Spleen (tissue), 11 donors: Measurements from ENCODE around the gene UCK1. TPM values are rescaled to one million over a fixed set of nuclear protein-coding genes. Genes with fewer than 3 reads are reported as not detected.

Source experiments
- DNase-seq: peaks from one replicate; pipeline ENCODE4 v3.0.0-alpha.2; 2020
- H3K27ac ChIP-seq, 8 donors: fragments of 200-600 bp; sonication (generic) in 7 of 8; 1 replicate in 4 of 8; 2 replicates in 4 of 8; pipeline versions ENCODE4 v1.5.0 to v1.8.0; 2016 to 2021; ENCODE audit warnings: inconsistent platforms in 4 of 8, mild to moderate bottlenecking in 4 of 8, moderate library complexity in 1 of 8
- H3K27me3 ChIP-seq, 7 donors: fragments of 200-600 bp; sonication (generic) in 6 of 7; replicated peaks in 1 of 7; 1 replicate in 4 of 7; 2 replicates in 3 of 7; pipeline versions ENCODE4 v1.5.0 to v1.8.0; 2016 to 2021; ENCODE audit warnings: inconsistent platforms in 3 of 7, mild to moderate bottlenecking in 1 of 7
- H3K36me3 ChIP-seq, 6 donors: fragments of 200-600 bp; sonication (generic) in 5 of 6; 1 replicate in 4 of 6; 2 replicates in 2 of 6; pipeline versions ENCODE4 v1.5.0 to v1.8.0; 2016 to 2021; ENCODE audit warnings: inconsistent platforms in 2 of 6
- H3K4me1 ChIP-seq, 6 donors: fragments of 200-600 bp; sonication (generic) in 5 of 6; 1 replicate in 3 of 6; 2 replicates in 3 of 6; pipeline versions ENCODE4 v1.5.0 to v1.8.0; 2016 to 2021; ENCODE audit warnings: inconsistent platforms in 3 of 6
- H3K4me3 ChIP-seq, 8 donors: fragments of 200-600 bp; sonication (generic) in 7 of 8; 1 replicate in 4 of 8; 2 replicates in 4 of 8; pipeline versions ENCODE4 v1.5.0 to v1.8.0; 2016 to 2021; ENCODE audit warnings: inconsistent platforms in 4 of 8, mild to moderate bottlenecking in 4 of 8, moderate library complexity in 2 of 8
- H3K9me3 ChIP-seq, 8 donors: fragments of 200-600 bp; sonication (generic) in 7 of 8; 1 replicate in 4 of 8; 2 replicates in 4 of 8; pipeline versions ENCODE4 v1.5.0 to v1.8.0; 2016 to 2021; ENCODE audit warnings: inconsistent platforms in 4 of 8
- POLR2A ChIP-seq, 3 donors: fragments of 450-650 bp; IDR thresholded peaks; one replicate each; pipeline ENCODE4 v1.5.1; 2017; ENCODE audit warnings: antibody characterized with exemption in 3 of 3, mild to moderate bottlenecking in 1 of 3
- POLR2AphosphoS5 ChIP-seq, 3 donors: sonication (generic); formaldehyde crosslinking; IDR thresholded peaks; one replicate each; pipeline ENCODE4 v1.5.1; 2017; ENCODE audit warnings: antibody characterized with exemption in 3 of 3
- WGBS, 5 donors: extraction: QIAGEN DNeasy Blood & Tissue Kit in 3 of 5; methylation state at CpG; one replicate each; pipeline versions ENCODE4 v1.1.5 to v1.1.7; 2013 to 2018; 5-methylcytosine and 5-hydroxymethylcytosine counted together
- intact Hi-C: fragments of 100-400 bp; cut with DNase I; formaldehyde crosslinking; loops from one replicate; pipeline ENCODE4 v1.15.0; 2023; ENCODE audit warnings: low total_unique reads
- polyA plus RNA-seq, 3 donors: library from polyadenylated mRNA; stranded (reverse); fragments of 200-250 nt; gene quantifications; one replicate each; pipeline ENCODE4 v1.2.1, GENCODE V29; 2013
- total RNA-seq, 7 donors: library from RNA; depleted of rRNA in 3 of 7; stranded (reverse); fragments of >200 nt in 3 of 7; fragmentation: NEBNext Ultra II Directional in 4 of 7; extraction: Animal tissue kit (Norgen Biotek cat#: 25700) in 4 of 7; gene quantifications; one replicate each; pipeline versions ENCODE4 v1.1.0 to v1.2.1, GENCODE V29; 2016 to 2021
- TF ChIP-seq, protein P1 (sequence below), 11 experiments: fragments of 200-600 bp in 7 of 11; fragments of 450-650 bp in 4 of 11; sonication (generic) in 4 of 11; IDR thresholded peaks in 8 of 11; conservative IDR thresholded peaks in 3 of 11; 1 replicate in 7 of 11; 2 replicates in 4 of 11; pipeline versions ENCODE4 v1.4.0 to v1.8.0; 2016 to 2021; ENCODE audit warnings: antibody characterized with exemption in 11 of 11, inconsistent platforms in 4 of 11, mild to moderate bottlenecking in 1 of 11
- donor health status: healthy with polysubstance abuse.
- donor health status: DM: no; HTN: no; CAD: no; lungs with moderate emphysema.
- donor health status: DM: no; HTN: no; CAD: no.
- donor health status: Bipolar disorder and iron deficiency.
- donor health status: healthy.
- donor health status: DM: no; HTN: no; CAD: no.
- donor health status: DM: yes; HTN: yes; CAD: no.

The UCK1 gene
- total and polyA plus RNA-seq, 10 donors: 20.3 to 32.9 (median 23.8) TPM

- WGBS, 5 donors: 96 to 100% (median 97%) methylated on average over 7 of the region's 7 CpGs
- Histone ChIP-seq H3K27me3 (no peaks in the 10 kb centered on the region), H3K4me3 (no peak overlapping the region), H3K36me3 (peaks cover 3 to 100% (median 97%) of the 10 kb centered on the region in 6 donors), H3K9me3 (no peaks in the 10 kb centered on the region), H3K27ac (no peak overlapping the region), H3K4me1 (no peaks in the 10 kb centered on the region)
- DNase-seq: peak; percentile 17
- no peak for TF ChIP-seq POLR2A (IDR thresholded peaks at IDR 0.05)
- no peak for TF ChIP-seq POLR2AphosphoS5 (IDR thresholded peaks at IDR 0.05)
- TF ChIP-seq, protein P1, sequence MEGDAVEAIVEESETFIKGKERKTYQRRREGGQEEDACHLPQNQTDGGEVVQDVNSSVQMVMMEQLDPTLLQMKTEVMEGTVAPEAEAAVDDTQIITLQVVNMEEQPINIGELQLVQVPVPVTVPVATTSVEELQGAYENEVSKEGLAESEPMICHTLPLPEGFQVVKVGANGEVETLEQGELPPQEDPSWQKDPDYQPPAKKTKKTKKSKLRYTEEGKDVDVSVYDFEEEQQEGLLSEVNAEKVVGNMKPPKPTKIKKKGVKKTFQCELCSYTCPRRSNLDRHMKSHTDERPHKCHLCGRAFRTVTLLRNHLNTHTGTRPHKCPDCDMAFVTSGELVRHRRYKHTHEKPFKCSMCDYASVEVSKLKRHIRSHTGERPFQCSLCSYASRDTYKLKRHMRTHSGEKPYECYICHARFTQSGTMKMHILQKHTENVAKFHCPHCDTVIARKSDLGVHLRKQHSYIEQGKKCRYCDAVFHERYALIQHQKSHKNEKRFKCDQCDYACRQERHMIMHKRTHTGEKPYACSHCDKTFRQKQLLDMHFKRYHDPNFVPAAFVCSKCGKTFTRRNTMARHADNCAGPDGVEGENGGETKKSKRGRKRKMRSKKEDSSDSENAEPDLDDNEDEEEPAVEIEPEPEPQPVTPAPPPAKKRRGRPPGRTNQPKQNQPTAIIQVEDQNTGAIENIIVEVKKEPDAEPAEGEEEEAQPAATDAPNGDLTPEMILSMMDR (IDR thresholded peaks at IDR 0.05 in 8 of 11, conservative IDR thresholded peaks at IDR 0.05 in 3 of 11): no peak
- intact Hi-C loops: loop anchor here (10.0 kb wide), 1 partner anchor 119 kb away; no protein-coding TSS in a partner anchor
Measured at GRCh38 chr9:131484051-131484445, 47.0 kb downstream of the UCK1 start.

GRCh38 chr9:131483319-131484050, 47.6 kb downstream of the UCK1 start:
- Histone ChIP-seq H3K36me3 (peaks cover 3 to 100% (median 97%) of the 10 kb centered on the region in 6 donors), H3K4me1 (no peaks in the 10 kb centered on the region), H3K27me3 (no peaks in the 10 kb centered on the region), H3K9me3 (no peaks in the 10 kb centered on the region), H3K27ac (no peak overlapping the region), H3K4me3 (no peak overlapping the region)
- TF ChIP-seq, protein P1 (IDR thresholded peaks at IDR 0.05 in 8 of 11, conservative IDR thresholded peaks at IDR 0.05 in 3 of 11): no peak
- no peak for TF ChIP-seq POLR2AphosphoS5 (IDR thresholded peaks at IDR 0.05)
- no peak for TF ChIP-seq POLR2A (IDR thresholded peaks at IDR 0.05)
- intact Hi-C loops: loop anchor here (10.0 kb wide), 1 partner anchor 119 kb away; no protein-coding TSS in a partner anchor
- WGBS, 5 donors: 90 to 95% (median 91%) methylated on average over 5 to 9 of the region's 9 CpGs
- DNase-seq: peak; percentile 39

- Histone ChIP-seq H3K9me3 (no peaks in the 10 kb centered on the region), H3K27ac (no peak overlapping the region), H3K36me3 (peaks cover 0 to 100% (median 97%) of the 10 kb centered on the region in 6 donors), H3K4me3 (no peak overlapping the region), H3K27me3 (no peaks in the 10 kb centered on the region), H3K4me1 (no peaks in the 10 kb centered on the region)
- WGBS, 5 donors: 93 to 95% (median 94%) methylated on average over 24 of the region's 24 CpGs
- intact Hi-C loops: loop anchor here (10.0 kb wide), 1 partner anchor 118 kb away; no protein-coding TSS in a partner anchor
- TF ChIP-seq, protein P1 (IDR thresholded peaks at IDR 0.05 in 8 of 11, conservative IDR thresholded peaks at IDR 0.05 in 3 of 11): no peak
- no peak for TF ChIP-seq POLR2A (IDR thresholded peaks at IDR 0.05)
- peak in 2 of 3 donors; percentile 16 to 28 for TF ChIP-seq POLR2AphosphoS5 (IDR thresholded peaks at IDR 0.05)
- DNase-seq: no peak
Measured at GRCh38 chr9:131482343-131483006, 48.6 kb downstream of the UCK1 start.
